Ecto neural progenitor cell (in vitro differentiated cells): ENCODE results near the gene TMEM82.

Source experiments
- DNase-seq: peaks from one replicate; pipeline ENCODE4 v3.0.0-alpha.2; 2018; ENCODE audit warnings: low spot score

TMEM82 gene

GRCh38 chr1:15757016-15757543 is 14.8 kb downstream of the TMEM82 start:
- no peak for DNase-seq

DNA sequence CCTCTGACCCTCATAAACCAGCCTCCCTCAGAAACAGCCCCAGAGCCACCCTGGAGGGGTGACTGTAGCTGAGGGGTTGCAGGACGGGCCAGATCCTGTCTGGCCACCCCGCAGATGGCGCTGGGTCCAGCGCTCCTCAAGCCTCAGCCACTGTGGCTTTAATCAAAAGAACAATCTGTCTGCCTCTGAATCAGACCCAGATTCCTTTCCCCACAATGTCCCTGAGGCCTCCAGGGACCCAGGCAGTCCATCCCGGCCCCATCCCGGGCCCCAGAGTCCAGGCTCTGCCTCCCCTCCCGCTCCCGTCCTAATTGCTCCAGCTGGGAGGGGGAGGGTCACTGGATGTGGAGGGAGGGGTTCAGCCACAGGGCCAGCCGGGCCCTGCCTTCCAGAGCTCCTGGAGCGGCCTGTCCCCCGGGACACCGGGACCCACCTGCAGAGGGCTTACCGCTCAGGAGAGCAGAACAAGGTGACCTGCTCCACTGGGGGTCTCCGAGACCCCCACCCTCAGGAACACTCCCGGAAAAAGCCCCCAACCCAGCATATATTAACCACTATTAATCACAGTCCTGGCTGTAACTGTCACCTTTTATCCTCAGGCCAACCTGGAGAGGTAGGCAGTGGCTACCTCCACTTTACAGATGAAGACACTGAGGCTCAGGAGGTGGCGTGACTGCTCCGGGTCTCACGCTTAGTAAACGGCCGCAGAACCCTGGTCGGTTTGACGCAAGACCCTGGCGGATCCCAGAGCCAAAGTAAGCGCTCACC is 15.5 kb downstream of the TMEM82 start:
- DNase-seq, result peak; percentile 66

GRCh38 chr1:15758343-15758931 is 16.1 kb downstream of the TMEM82 start, which contains the start of gene FBLIM1:
Gene FBLIM1, plus strand, starts transcription at chr1:15758795. Its CDS starts 6,189 bp downstream, at chr1:15764984.
- peak; percentile 69 for DNase-seq

- peak; percentile 66 for DNase-seq
These were observed 16.8 kb downstream of the TMEM82 start for GRCh38 chr1:15758953-15759661.

DNA sequence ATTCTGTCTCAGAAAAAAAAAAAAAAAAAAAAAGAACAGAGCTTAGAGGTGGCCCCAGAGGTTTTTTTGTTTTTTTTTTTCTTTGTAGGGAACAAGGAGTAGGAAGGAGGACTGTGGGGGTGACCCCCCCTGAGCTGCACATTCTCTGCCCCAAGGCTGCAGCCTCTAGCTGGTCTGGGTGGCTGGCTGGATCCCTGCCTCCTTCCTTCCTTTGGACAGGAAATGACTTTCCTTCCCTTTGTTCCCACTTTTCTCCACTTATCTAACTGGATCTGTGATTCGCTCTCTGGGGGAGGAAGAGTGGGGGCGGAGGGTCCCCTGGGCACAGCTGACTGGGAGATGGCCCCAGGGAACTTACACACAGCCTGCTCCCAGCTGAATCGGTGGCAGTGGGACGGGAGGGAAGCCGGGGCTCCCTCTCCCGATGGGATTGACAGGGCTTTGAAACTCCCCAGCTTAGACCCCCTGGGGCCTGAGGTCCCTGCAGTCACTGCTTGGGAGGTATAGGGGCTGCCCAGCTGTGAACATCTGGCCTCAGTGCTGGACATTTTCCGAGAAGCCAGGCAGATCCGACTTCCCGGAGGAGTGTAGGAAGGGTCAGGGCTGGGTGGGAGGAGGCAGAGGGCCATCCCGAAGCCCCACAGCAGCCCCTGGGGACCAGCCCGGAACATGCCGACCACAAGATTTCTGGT is 18.4 kb downstream of the TMEM82 start:
- no peak for DNase-seq

GRCh38 chr1:15761366-15762128 is 19.2 kb downstream of the TMEM82 start:
- DNase-seq, result no peak

- no peak for DNase-seq
These were observed 20.2 kb downstream of the TMEM82 start for GRCh38 chr1:15762546-15762945.

GRCh38 chr1:15764269-15764764 is 22.0 kb downstream of the TMEM82 start:
- DNase-seq, result no peak

DNA sequence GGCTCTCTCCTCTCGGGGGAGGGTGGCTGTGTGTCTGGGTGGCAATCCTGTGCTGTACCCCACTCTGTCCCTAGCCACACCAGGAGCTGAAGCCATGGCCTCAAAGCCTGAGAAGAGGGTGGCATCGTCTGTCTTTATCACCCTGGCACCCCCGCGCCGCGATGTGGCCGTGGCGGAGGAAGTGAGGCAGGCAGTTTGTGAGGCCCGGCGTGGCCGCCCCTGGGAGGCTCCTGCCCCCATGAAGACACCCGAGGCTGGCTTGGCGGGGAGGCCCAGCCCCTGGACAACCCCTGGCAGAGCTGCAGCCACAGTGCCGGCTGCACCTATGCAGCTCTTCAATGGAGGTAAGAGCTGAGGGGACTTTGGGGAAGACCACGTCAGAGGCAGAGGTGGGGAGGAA is 22.6 kb downstream of the TMEM82 start:
- DNase-seq, result no peak

DNA sequence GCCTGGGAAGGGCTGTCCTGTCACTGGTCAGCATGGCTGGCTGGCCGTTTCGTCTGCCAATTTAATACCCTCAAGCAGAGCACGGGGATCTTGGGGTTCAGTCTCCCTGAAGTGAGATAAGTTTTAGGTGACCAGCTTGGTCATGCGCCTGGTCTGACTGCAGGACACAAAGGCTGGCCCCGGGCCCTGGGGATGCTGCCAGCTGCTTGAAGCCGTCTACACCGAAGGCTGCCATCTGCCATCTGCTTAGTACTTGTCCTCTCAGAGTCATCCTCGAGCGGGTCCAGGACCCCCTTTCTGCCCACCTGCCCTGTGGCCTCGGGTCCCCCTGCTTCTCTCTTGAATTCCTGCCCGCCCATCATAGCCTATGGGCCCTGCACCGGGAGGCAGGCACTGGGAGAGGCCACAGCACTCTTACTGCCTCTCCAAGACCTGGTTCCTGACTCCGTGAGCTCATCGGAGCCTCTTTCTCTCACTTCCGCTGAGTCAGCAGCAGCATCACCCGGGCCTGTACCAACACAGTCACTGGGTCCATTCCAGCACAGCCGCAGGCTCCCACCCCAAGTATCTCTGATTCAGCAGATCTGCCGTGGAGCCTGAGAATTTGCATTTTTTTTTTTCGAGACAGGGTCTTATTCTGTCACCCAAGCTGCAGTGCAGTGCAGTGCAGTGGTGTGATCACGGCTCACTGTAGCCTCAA is 23.3 kb downstream of the TMEM82 start:
- no peak for DNase-seq

- DNase-seq, result no peak
These were observed 25.6 kb downstream of the TMEM82 start for GRCh38 chr1:15767941-15768340.

GRCh38 chr1:15768388-15768787 is 26.1 kb downstream of the TMEM82 start:
- DNase-seq, result no peak

DNA sequence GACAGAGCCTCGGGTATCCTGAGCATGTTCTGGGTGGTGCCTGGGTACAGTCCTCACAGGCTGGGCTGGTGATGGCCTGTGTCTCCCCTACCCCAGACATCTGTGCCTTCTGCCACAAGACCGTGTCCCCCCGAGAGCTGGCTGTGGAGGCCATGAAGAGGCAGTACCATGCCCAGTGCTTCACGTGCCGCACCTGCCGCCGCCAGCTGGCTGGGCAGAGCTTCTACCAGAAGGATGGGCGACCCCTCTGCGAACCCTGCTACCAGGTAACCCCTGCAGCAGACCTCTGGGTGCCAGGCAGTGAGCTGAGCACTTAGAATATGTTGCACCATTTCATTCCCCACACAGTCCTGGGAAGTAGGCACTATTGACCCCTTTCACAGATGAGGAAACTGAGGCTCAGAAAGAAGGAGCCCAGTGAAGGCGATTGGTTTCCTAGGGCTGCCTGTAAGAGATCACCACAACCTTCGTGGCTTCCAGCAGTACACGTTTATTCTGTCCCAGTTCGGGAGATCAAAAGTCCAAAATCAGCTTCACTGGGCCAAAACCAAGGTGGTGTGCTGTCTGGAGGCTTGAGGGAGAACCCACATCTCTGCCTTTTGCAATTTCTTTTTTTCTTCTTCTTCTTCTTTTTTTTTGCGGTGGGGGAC is 28.1 kb downstream of the TMEM82 start:
- no peak for DNase-seq

DNA sequence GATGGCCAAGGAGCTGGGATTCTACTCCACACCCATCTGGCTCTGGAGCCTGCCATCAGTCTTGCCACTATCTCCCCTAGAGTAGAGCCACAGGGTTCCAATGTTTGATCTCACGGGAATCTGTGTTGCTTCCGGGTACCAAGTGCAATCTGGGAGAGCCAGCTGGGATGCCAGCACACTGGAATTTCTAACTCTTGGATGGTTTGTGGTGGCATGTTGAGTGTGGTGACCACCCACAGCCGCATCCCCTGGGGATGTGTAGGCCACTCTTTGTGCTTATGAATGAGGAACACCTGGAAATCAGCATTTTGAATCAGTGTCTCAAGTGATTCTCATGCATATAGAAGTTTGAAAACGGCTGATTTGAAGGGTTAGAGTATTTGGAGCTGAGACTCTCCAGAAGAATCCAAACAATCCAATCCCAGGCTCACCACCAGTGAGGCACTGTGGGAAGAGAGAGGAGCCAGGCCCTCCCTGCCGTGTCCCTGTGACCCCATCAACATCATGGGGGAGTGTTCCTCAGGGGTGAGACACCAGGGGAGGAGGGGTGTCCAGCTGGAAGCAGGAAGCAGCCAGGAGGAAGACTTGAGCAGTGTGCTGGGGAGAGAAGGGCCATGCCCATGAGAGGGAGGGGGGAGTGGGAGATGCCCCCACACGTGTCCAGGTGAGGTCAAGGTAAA is 29.7 kb downstream of the TMEM82 start:
- no peak for DNase-seq

GRCh38 chr1:15775706-15776105 is 33.4 kb downstream of the TMEM82 start:
- DNase-seq, result no peak

- no peak for DNase-seq
These were observed 35.8 kb downstream of the TMEM82 start for GRCh38 chr1:15777909-15778707.

DNA sequence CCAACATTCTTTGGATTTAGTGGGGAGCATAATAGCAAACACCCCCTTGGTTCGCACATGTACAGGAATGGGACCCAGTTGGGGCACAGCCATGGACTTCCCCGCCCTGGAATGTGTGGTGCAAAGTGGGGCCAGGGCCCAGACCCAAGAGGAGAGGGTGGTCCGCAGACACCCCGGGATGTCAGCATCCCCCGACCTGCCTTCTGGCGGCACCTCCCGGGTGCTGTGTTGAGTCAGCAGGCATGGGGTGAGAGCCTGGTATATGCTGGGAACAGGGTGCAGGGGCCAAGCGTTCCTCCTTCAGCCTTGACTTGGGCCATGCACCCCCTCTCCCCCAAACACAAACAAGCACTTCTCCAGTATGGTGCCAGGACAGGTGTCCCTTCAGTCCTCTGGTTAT is 43.4 kb downstream of the TMEM82 start:
- DNase-seq, result no peak

- DNase-seq, result no peak
These were observed 44.3 kb downstream of the TMEM82 start for GRCh38 chr1:15786581-15786980.
